Measurements from ENCODE around the gene UHRF2.
A peak's percentile ranks its signal among the peaks of the same experiment; 100 is the strongest.
"Not testable (repeated sequence)": the region's sequence is repeated elsewhere in the genome, so short reads cannot be mapped to it uniquely, and the experiment has no call there.

Gene UHRF2

DNA sequence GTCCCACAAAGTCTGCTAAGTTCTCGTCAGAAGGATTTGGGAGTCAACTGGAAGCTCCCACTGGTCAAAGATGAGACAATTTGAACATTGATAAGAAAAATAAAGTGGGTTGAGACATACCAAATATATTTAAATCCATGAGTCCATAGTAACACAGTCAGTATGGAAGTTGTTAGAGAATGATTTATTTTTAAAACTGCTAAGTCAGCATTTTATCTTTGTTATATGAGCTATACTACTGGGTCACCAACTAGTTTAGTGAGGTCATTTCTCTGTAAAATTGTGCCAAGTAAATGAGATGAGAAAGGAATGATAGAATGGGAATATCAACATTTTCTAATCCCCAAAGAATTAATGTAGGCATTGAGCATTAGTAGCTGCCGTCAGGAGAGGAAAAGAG, 60.2 kb downstream of the UHRF2 start:
- DNase-seq (ENCODE audit: low read depth): no peak

DNA sequence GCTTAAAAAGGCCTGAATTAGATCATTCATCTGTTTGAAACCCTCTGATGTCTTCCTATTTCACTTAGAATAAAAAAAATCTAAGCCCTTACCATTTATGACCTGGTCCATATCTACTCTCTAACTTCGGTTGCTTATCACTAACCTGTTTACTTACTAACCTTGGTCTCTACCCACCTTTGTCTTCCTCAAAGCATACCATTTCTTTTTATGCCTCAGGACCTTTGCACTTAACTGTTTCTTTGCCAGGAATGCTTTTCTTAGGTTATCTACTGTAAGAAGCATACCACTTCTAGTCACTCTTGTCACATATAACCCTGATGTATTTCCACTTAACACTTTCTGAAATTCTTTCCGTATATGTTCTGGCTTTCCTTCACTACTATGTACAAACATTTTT, 67.0 kb downstream of the UHRF2 start:
- no peak for DNase-seq (ENCODE audit: low read depth)
- H3K4me3 ChIP-seq (ENCODE audit: low read depth, low read length): no peak overlapping the region

More for the DNA sequence above, 60.2 kb downstream of the UHRF2 start:
- H3K4me3 ChIP-seq (ENCODE audit: low read depth, low read length): no peak overlapping the region

DNA sequence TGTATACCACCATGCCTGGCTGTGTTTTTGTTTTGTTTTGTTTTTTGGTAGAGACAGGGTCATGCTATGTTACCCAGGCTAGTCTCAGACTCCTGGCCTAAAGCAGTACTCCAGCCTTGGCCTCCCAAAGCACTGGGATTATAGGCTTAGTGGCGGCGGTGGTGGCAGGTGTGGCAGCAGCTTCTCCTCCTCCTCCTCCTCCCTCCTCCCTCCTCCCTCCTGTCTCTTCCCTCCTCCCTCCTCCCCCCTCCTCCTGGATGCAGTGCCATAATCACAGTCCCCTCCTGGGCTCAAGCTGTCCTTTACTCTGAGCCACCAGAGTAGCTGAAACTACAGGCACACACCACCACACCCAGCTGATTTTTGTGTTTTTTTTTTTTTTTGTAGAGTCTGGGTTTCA, 71.2 kb downstream of the UHRF2 start:
- no peak overlapping the region for H3K4me3 ChIP-seq (ENCODE audit: low read depth, low read length)
- no peak for DNase-seq (ENCODE audit: low read depth)

DNA sequence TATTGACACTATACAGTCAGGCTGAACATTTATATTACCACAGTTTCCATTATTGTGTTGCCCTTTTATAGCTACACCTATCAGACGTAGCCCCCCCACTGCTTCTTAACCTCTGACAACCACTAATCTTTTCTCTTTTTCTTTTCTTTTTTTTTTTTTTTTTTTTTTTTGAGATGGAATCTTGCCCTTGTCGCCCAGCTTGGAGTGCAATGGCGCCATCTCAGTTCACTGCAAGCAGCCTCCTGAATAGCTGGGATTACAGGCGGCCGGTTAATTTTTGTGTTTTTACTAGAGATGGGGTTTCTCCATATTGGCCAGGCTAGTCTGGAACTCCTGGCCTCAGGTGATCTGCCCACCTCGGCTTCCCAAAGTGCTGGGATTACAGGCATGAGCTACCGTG, 75.4 kb downstream of the UHRF2 start:
- H3K4me3 ChIP-seq (ENCODE audit: low read depth, low read length): no peak overlapping the region
- DNase-seq (ENCODE audit: low read depth): no peak

DNA sequence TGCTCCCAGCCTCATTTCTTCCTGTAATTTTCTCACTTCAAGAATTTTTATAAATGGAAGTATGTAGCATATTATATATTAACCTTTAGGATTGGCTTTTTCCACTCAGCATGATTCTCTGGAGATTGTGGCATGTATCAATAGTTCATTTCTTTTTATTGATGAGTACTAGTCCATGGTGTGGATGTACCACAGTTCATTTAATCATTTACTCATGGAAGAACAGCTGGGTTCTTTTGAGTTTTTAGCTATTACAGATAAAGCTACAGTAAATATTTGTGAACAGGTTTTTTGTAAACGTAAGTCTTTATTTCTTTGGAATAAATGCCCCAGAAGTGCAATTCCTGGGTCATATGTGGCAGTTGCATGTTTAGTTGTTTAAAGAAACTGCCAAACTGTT, 76.1 kb downstream of the UHRF2 start:
- no peak for DNase-seq (ENCODE audit: low read depth)
- no peak overlapping the region for H3K4me3 ChIP-seq (ENCODE audit: low read depth, low read length)

DNA sequence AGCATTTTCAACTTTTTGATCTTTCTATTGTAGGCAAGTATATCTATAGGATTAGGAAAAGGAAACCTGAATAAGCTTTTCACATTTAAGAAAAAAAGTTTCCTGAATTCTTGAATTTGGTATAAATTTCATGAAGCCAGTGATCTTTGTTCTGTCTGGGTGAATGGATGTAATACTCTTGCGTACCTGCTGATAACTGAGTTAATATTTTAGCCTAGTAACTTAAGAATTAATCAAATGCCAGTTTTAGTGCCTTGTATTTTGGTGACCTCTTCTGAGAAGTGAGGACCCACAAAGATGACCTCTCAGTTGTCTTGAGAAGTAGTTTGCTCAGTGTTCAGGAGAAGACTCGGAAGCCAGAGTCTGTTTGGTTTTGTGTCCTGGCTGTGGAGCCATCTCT, 77.9 kb downstream of the UHRF2 start:
- DNase-seq (ENCODE audit: low read depth): no peak
- no peak overlapping the region for H3K4me3 ChIP-seq (ENCODE audit: low read depth, low read length)

DNA sequence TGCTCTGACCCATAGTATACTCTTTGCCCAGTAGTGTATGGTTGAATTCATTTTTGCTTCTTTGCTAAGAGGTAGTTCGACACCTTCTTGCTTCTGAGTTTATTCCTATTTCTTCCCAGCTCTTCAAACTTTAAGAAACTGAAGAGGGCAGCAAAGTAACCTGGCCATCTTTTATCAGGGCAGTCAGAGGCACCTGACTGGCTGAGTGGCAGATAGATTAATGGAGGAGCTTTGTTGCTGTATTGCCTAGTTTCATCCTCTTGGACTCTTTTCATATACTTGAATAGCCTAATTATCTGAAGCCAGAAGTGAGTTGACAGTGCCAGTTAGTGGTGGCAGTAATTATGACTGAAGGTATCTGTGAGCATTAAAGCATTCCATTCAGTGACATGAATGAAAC, 82.5 kb downstream of the UHRF2 start:
- no peak overlapping the region for H3K4me3 ChIP-seq (ENCODE audit: low read depth, low read length)
- DNase-seq (ENCODE audit: low read depth): no peak

DNA sequence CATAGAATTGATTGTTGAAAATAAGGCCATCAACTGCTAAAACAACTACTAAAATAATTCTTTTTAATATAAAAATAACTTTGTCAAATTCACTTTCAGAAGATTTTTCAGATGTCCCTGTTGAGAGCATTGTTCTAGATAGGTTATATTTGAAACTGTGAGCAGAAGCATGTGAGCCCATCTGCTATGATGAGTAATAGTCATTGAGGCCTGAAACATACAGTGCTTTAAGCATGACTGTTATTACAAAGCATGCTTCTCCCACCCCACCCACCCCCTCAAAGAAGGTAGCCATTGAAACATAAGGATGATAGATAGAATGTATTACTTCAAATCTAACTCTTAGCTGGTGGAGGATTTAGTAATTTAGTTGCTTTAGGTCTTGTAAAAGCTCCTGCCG, 86.0 kb downstream of the UHRF2 start:
- H3K4me3 ChIP-seq (ENCODE audit: low read depth, low read length): no peak overlapping the region
- DNase-seq (ENCODE audit: low read depth): peak; percentile 24

DNA sequence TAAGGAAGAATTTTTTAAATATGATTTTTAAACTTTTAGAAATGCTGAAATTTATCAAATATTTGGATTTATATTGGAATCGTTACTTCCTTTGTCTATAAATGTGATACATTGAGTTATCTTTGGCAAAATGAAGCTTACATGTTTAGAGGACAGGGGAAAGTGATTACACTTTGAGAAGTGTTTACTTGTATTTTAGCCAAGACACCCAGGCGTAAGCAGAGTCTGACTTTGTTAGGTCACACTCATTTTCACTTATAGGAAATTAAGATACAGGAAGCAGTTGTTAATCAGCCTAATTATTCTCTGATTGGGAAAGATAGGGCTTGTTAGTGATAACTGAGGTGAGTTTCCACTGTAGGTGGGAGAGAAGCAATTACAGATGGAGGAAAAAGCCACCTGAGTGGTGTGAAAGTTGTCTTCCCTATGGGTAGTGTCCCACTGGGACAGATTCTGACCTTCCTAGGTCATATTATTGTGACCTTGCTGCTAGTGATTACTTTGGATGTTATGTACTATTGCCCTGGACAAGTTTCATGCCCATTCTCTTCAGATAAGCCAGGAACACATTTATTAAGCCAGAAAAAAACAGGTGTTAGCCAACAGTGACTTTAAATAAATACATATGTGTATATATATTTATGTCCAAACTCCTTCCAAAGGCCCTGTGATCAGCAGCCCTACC, 88.7 kb downstream of the UHRF2 start:
- DNase-seq (ENCODE audit: low read depth): no peak
- H3K4me3 ChIP-seq (ENCODE audit: low read depth, low read length): no peak overlapping the region

DNA sequence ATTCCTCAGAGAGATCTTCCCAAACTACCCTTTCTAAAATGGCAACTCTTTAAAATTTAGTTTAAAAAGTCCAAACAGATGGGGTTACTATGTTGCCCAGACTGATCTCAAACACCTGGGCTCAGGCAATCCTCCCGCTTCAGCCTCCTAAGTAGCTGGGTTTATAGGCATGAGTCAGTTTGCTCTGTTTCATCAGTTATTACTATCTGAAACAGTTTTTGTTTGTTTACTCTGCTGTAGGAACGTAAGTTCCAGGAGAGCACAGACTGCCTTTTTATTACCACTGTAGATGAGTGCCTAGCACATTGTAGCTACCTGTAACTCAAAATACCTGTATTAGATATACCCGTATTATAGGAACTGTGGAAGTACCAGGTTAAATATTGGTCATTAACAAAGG, 89.4 kb downstream of the UHRF2 start:
- DNase-seq (ENCODE audit: low read depth): no peak
- no peak overlapping the region for H3K4me3 ChIP-seq (ENCODE audit: low read depth, low read length)

DNA sequence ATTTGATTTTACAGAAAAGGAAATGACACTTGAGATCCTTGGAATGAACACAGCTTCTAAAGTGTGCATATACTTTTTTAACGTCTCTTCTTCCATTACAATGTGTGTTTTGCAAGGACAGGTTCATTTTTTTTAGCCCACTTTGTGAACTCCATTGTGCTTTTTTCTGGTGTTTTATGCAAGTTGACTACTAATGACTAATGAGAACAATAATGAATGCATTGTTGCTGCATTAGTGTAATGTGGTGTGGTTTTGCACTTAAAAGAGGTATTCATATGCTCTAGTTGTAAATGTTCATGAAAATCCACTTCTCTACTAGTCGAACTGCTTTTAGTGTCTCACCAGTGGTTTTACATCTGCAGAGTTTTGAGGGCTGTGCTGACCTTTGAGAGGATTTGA, 93.6 kb downstream of the UHRF2 start:
- peak; percentile 1 for DNase-seq (ENCODE audit: low read depth)
- H3K4me3 ChIP-seq (ENCODE audit: low read depth, low read length): no peak overlapping the region

DNA sequence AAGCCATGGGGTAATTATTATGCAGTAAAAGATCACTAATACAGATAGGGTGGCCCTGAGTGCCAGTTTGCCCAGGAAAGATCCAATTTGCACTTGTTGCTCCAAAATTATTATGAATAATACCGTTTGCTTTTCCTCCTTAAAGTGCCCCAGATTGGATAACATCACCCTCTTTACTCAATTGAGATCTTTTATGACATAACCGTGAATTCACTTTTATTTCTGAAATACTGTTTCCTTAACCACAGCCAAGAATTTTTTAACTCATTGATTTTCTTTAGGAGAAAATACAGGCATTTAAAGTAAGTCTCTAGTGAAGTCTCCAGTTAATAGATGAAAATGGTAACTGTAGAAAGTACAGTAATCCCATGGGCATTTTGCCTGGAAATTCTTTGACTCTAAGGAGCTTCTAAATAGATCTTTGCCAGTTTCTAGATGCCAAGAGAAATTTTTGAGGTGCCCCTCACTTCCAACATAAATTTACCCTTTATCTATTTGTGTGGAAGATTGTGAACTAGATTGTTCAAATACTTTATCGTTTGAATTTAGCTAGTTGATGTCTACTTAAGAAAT, 99.2 kb downstream of the UHRF2 start:
- H3K4me3 ChIP-seq (ENCODE audit: low read depth, low read length): no peak overlapping the region
- DNase-seq (ENCODE audit: low read depth): no peak

DNA sequence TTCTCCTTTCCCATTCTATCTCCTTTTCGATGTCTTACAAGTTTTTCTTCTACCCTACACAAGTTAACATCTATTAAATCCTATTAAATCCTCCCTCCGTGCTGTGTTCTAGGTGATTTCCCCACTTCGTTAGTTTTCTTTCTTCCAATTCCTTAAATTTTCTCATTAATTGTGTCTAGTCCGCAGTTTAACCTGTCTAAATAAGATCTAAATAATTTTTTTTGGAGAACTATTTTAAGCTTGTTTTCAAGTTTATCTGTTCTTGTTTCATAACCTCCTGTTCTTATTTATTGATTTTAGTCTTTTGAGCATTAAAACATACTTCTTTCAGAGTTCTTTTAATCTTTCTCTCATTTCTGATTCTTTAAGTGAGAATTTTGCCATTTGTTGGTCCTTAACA, 109.3 kb downstream of the UHRF2 start:
- H3K4me3 ChIP-seq (ENCODE audit: low read depth, low read length): no peak overlapping the region
- no peak for DNase-seq (ENCODE audit: low read depth)

DNA sequence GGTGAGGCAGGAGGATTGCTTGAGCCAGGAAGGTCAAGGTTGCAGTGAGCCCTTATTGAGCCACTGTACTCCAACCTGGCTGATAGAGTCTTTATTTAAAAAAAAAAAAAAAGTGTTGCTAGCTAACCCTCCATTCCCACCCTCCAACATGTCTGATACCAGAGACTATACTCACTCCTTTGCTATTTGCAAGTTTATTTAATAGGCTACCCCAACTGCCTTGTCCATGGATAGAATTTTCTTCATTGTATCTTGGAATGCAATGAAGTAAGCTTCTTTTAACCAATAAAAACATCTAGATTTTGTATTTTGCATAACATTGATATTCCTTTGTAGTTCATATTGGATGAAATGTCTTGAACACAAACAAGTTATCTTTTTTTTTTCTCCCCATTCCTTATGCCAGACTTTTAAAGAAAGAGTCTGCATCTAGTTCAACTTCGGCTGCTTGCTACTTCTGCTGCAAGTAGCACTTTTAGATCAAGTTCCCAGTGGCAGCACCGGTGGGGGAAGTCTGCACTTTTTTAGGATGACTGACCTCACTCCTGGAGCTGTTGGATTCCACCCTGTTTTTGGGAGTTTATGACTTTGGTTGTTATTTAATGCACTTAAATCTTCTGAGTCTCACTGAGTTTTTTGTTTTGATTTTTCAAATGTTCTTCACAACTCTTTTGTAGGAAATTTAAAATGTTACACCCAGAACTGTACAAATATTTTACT, 112.5 kb downstream of the UHRF2 start:
- no peak for DNase-seq (ENCODE audit: low read depth)
- no peak overlapping the region for H3K4me3 ChIP-seq (ENCODE audit: low read depth, low read length)

DNA sequence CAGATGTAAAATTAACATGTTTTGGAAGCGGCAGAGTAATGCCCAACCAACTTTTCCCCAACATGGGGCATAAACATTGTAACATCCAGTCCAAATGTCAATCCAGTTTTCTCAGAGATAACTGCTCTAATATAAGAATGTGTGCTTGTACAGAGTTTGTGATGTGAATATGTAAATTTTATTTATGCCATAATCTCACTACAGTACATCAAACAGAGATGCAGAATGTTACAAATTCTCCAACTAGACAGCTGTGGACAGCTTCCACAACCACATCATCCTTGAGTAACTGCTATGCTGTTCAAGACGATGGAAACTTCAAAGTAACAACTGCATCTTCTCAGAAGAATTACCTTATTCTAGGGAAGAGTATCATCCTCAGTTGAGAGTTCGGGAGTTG, 122.6 kb downstream of the UHRF2 start:
- DNase-seq (ENCODE audit: low read depth): no peak
- H3K4me3 ChIP-seq (ENCODE audit: low read depth, low read length): no peak overlapping the region

DNA sequence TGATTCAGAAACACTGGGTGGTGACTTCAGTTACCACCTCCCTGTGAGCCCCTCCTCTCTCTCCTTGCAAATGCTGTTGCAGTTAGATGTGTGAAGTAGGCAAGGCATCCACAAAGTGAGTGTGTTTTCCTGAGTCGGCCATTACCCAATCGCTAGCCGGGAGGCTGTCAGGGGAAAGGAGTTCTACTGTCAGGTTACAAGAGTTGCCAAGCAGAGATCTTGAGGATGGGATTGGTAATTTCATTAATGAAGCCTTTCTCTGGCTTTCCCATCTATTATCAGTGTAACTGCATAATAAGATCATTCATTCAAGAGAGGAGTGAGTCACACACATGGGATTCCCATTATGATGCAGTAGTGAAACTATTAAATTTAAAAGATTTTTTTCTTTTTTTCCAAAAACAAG, 125.7 kb downstream of the UHRF2 start:
- DNase-seq (ENCODE audit: low read depth): peak; percentile 23
- H3K4me3 ChIP-seq (ENCODE audit: low read depth, low read length): no peak overlapping the region

DNA sequence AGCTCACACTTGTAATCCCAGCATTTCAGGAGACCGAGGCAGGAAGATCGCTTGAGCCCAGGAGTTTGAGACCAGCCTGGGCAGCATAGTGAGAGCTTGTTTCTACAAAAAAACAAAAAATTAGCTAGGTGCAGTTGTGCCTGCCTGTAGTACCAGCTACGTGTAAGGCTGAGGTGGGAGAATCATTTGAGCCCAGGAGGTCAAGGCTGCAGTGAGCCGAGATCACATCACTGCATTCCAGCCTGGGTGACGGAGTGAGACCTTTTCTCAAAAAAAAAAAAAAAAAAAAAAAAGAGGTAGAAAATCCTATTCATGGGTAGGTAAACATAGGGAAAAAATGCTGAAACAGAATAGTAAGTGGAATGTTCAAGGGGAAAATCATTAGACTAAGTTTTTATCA, 129.6 kb downstream of the UHRF2 start:
- not testable (repeated sequence) for DNase-seq (ENCODE audit: low read depth); H3K4me3 ChIP-seq (ENCODE audit: low read depth, low read length)

DNA sequence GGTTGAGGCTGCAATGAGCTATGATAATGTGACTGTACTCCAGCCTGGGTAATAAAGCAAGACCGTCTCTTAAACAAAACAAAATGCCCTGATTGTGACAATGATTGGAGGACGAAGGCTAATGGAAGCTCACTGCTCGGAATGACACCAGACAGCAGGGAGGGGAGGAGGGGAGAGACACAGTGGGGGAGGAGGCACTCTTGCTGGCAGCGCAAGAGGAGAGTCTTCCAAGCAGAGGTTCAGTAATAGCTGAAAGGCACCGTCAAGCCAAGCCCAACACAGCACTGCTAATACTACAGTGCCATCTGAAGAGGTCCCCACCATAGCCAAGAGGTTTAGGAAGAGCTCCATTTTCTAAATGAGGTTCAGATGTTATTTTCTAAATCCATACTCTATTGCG, 130.2 kb downstream of the UHRF2 start:
- no peak overlapping the region for H3K4me3 ChIP-seq (ENCODE audit: low read depth, low read length)
- no peak for DNase-seq (ENCODE audit: low read depth)

DNA sequence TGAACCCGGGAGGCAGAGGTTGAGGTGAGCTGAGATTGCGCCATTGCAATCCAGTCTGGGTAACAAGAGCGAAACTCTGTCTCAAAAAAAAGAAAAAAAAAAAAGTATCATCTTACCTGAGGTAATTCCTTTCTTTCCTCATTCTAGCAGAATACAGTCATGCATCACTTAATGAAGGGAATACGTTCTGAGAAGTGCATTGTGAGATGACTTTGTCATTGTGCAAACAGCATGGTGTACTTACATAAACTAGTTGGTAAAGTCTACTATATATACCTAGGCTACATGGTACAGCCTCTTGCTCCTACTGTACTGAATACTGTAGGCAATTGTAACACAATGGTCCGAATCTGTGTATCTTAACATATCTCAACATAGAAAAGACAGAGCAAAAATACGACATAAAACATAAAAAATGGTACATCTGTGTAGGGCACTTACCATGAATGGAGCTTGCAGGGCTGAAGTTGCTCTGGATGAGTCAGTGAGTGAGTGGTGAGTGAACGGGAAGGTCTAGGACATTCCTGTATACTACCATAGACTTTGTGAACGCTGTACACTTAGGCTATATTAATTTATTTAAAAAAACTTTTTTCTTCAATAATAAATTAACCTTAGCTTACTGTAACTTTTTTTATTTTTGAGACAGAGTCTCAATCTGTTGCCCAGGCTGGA, 132.2 kb downstream of the UHRF2 start:
- no peak overlapping the region for H3K4me3 ChIP-seq (ENCODE audit: low read depth, low read length)
- DNase-seq (ENCODE audit: low read depth): no peak

DNA sequence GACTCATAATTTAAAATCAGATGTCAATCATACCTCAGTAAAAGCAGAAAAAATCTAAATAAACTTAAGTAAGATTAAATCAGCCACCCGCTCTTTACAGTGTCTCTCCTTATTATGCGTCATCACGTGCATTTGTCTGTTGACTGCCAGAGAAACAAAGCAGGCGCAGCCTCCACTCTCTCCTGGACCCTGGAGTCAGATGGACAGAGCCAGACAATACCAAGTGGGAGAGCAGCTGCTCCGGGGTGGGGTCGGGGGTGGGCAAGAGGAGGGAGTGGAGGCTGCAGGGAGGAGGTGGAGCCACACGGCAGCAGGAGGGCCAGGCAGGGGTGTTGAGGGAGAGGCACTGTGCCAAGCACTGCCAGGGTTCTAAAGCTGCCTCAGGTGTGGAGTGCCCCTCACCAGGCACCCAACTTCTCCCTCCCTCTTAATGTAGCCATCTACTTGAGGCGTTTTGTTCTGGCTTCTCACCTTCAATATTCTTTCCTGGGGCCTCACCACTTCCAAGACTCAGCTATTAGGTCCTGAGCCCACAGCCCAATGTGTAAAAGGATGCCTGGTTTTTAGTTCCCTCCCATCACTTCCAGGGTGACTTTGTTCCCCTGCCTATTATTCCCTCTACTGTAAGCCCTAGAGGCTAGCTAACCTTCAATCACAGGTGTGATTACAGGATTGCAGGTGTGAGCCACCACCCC, 136.3 kb downstream of the UHRF2 start:
- no peak overlapping the region for H3K4me3 ChIP-seq (ENCODE audit: low read depth, low read length)
- DNase-seq (ENCODE audit: low read depth): no peak
